ENCODE data around the gene NAGA. TPM values are rescaled to one million over a fixed set of nuclear protein-coding genes. Genes with fewer than 3 reads are reported as not detected.

The NAGA gene
- polyA plus RNA-seq, result 1.5 and 2.5 TPM in 2 replicates

DNA sequence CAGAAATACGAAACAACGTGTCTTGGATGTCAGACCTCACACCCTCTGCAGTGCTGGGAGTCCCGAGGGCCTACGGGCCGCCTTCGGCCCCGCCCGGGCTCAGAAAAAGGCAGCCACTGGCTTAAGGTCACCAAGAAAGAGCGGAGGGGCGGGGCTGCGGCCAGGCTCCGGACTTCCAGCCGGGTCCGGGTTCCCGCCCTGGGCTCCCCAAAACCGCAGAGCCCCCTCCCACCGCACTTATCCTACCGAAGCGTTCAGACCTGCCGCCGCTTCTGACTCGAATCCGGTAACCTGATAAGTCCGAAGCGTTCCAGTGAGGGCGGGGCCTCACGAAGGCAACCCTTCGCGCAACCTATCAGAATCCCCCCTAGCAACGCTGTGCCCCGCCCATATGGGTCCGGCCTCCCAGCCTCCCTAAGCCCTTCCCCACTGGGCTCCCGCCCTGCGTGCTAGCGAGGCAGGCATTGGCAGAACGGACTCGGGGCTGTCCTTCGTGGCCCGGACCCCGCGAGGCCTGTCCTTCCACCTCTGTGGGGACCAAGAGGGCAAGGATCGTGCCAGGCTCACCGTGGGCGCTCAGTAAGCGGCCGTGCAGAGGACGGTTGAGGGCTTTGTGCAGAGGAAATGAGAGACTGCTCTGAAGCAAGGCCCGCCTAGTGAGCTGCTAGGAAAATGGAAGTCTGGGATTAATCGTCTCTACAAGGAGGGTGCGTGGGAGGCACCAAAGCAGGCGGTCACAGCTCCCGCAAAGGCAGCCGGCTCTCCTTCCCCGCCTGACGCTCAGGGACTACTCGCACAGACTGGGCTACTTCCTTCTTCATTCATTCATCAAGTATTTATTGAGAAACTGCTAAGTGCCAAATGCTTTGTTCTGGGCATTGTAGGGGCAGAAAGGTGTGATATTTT, at the start of gene NAGA:
Gene NAGA, minus strand, starts transcription at position 296 of the 906 bp plus-strand sequence. CDS start 515 bp downstream, outside the sequence.

DNA sequence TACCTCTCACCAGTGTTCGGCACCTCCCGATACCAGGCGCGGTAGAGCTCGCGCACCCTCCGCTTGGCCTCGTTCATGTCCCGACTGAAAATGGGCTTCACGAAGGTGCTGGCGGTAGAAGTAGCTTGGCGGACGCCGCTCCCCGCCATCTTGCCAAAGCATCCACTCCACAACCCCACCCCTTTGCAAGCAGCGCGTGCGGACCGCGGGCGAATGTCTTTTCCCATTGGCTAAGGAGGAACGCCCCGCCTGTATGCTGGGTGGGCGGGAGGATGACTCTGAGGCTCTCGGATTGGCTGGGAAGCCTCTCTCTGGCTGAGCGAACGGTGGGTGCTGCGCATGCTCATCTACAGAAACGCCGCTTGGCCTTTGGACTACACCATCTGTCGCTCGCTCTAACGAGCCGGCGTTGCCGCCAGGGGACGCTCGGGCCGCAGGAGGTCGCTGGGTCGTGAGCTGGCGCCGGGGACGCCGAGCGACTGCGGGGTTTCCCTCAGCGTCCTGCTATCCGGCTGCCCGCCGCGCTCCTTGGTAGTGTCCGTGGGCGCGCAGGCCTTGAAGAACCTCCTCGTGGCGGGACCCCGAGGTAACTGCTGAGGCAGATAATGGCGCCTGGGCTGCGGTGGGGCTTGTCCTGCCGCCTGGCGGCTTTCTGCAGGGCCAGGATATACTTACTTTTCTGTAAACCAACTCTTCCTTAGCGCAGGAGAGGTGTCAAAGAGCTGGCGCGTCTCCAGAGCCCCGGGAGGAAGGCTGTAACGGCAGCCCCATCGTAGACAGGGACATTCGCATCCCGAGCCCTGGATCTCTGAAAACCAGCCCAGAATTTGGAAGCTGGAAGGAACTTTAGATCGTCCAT, 20.2 kb upstream of the NAGA start, which contains the start of gene NDUFA6:
Gene NDUFA6, minus strand, starts transcription at position 177 of the 859 bp plus-strand sequence. Its CDS starts 28 bp downstream, at position 149.

DNA sequence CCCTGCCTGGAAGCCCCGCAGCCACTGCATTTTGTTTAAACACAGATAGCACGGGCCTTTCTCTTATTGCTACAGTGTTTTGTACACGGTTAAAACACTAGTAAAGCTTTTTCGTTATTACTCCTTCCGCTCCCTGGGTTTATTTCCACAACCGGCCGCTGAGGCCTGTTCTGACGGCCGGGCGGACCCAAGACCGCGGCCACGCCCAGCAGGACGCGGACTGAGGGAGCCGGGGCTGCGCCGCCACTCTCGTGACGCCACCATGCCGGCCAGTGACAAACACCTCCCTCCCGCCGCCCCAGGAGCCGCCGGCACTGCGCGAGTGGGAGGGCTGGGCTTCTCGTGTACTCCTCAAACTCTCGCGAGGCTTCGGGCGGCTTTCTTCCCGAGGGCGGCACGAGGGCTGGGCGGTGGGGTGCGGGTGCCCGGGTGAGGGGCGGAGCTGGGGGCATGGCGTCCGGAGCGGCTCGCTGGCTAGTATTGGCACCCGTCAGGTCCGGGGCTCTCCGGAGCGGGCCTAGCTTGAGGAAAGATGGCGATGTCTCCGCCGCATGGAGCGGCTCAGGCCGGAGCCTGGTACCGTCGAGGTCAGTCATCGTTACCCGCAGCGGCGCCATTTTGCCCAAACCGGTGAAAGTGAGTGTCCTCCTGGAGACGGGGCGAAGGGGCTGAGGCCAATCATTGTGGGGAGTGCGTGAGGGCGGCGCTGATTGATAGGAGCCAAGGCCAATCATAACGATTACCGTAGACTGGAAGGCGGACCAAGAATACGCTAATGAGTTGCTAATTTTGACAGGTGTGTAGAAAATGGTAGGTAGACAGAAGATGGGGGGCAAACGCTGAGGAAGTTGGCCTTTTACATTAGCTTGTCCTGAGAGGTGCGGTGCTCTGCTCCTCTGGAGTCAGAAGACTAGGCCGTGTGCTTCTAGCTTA, 9.0 kb upstream of the NAGA start, which contains the start of gene SMDT1:
Gene SMDT1, plus strand, starts transcription at position 382 of the 933 bp plus-strand sequence. Its CDS starts 69 bp downstream, at position 451.

DNA sequence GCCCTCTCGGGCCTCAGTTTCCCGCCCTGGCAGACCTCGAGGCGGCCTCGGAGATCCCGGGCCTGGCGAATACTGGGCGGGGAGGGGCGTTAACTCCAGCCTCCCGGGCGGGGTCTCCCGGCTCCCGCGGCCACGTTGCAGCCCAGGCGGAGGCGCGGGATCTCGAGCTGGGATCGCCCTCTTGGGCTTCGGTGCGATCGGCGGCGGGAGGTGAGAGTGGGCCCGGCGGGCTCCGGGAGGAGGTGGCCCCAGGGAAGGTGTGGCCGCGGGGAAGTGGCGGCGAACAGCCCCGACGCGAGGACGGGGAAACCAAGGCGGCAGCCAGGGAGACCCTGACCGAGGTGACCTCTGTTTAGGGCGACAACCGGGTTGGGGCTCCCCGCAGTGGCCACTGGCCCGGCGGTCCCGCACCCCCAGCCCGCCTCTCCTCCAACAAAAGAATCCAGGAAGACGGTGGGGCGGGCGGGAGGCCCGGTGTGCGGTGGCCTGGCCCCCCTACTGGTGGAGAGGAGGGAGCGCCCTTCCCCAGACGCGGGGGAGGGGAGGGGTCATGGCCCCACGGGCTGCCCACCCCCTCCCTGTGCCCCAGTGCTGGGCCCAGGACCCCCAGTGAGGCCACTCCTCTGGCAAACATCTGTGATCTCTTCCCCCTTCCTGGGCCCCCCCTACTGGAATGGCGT, 3.7 kb upstream of the NAGA start, which contains the start of gene PHETA2:
Gene PHETA2, plus strand, starts transcription at position 117 of the 680 bp plus-strand sequence. CDS start 3,046 bp downstream, outside the sequence.

Other genes with a start within 250 kb of the NAGA start
- gene SREBF2, start 237.7 kb downstream of the NAGA start, polyA plus RNA-seq, result 3.0 and 4.5 TPM in 2 replicates
- not detected in 2 replicates for gene SHISA8, start 155.7 kb downstream of the NAGA start, polyA plus RNA-seq
- not detected in 2 replicates for gene TNFRSF13C, start 144.0 kb downstream of the NAGA start, polyA plus RNA-seq
- gene CENPM, start 123.7 kb downstream of the NAGA start, polyA plus RNA-seq, result 1.5 and 3.4 TPM in 2 replicates
- gene SEPTIN3, start 101.4 kb downstream of the NAGA start, polyA plus RNA-seq, result 31.4 and 45.8 TPM in 2 replicates
- 1.1 TPM in 1 of 2 replicates, not detected in the other for gene WBP2NL, start 72.0 kb downstream of the NAGA start, polyA plus RNA-seq
- not detected in 2 replicates for gene PHETA2, start 3.4 kb upstream of the NAGA start, polyA plus RNA-seq
- gene SMDT1, start 8.9 kb upstream of the NAGA start, polyA plus RNA-seq, result 146 and 149 TPM in 2 replicates
- gene NDUFA6, start 20.0 kb upstream of the NAGA start, polyA plus RNA-seq, result 552 and 644 TPM in 2 replicates
- gene CYP2D6, start 60.0 kb upstream of the NAGA start, polyA plus RNA-seq, result 1.4 and 1.8 TPM in 2 replicates
- gene TCF20, start 199.8 kb upstream of the NAGA start, polyA plus RNA-seq, result 3.1 and 4.0 TPM in 2 replicates